ENCODE data around the gene PCNX3. TPM values are rescaled to one million over a fixed set of nuclear protein-coding genes. Genes with fewer than 3 reads are reported as not detected.
"Not testable (repeated sequence)": the region's sequence is repeated elsewhere in the genome, so short reads cannot be mapped to it uniquely, and the experiment has no call there.

PCNX3 gene
- total and polyA plus RNA-seq, 7 donors, result 6.5 to 15.5 (median 9.8) TPM

- peaks cover 6 to 55% of the 10 kb centered on the region in 2 donors for H3K36me3 ChIP-seq (ENCODE audit: insufficient read depth in 1 of 2, low read depth in 1 of 2)
- peaks cover 8% of the 10 kb centered on the region for H3K4me1 ChIP-seq
- DNase-seq (peak; percentile 73 to 87), ATAC-seq (peak; percentile 76 to 88 (median 86))
- no peaks in the 10 kb centered on the region for H3K9me3 ChIP-seq
- H3K4me3 ChIP-seq, result peak within 1 kb of the TSS; percentile 78
- 3 to 6% (median 3%) methylated on average over 34 to 46 of the region's 46 CpGs for WGBS, 3 donors
- H3K27ac ChIP-seq, result peak within 1 kb of the TSS; percentile 75
- no peaks in the 10 kb centered on the region for H3K27me3 ChIP-seq (ENCODE audit: insufficient read depth in 3 of 3, low read length in 2 of 3)
- peak; percentile 45 for TF ChIP-seq CTCF (IDR thresholded peaks at IDR 0.05)
- intact Hi-C loops (cut with DNase I), result no loop called here
Measured at GRCh38 chr11:65637794-65638419, 22.3 kb downstream of the PCNX3 start, which contains the start of gene SIPA1. Gene SIPA1, plus strand, starts transcription at chr11:65638101. Its CDS starts 2,821 bp downstream, at chr11:65640922.

- H3K4me3 ChIP-seq, result peak overlapping the region; percentile 78
Measured at GRCh38 chr11:65639228-65639597, 23.6 kb downstream of the PCNX3 start.

GRCh38 chr11:65639623-65640482 lies 24.3 kb downstream of the PCNX3 start:
- H3K4me1 ChIP-seq, result peaks cover 8% of the 10 kb centered on the region
- peak overlapping the region; percentile 78 for H3K4me3 ChIP-seq
- H3K36me3 ChIP-seq (ENCODE audit: insufficient read depth in 1 of 2, low read depth in 1 of 2), result peaks cover 6 to 42% of the 10 kb centered on the region in 2 donors
- 59 to 65% (median 65%) methylated on average over 8 of the region's 8 CpGs for WGBS, 3 donors
- no peak for DNase-seq
- TF ChIP-seq CTCF (IDR thresholded peaks at IDR 0.05), result no peak
- no peak for ATAC-seq
- intact Hi-C loops (cut with DNase I), result no loop called here
- no peaks in the 10 kb centered on the region for H3K9me3 ChIP-seq
- peak overlapping the region; percentile 75 for H3K27ac ChIP-seq
- H3K27me3 ChIP-seq (ENCODE audit: insufficient read depth in 3 of 3, low read length in 2 of 3), result no peaks in the 10 kb centered on the region

More at GRCh38 chr11:65639228-65639597, 23.6 kb downstream of the PCNX3 start:
- ATAC-seq; DNase-seq; H3K9me3 ChIP-seq; H3K4me1 ChIP-seq; intact Hi-C loops (cut with DNase I); H3K27me3 ChIP-seq (ENCODE audit: insufficient read depth in 3 of 3, low read length in 2 of 3): not testable (repeated sequence)
- WGBS, 3 donors, result 80 to 90% (median 89%) methylated on average over 9 of the region's 9 CpGs
- peak overlapping the region; percentile 75 for H3K27ac ChIP-seq
- H3K36me3 ChIP-seq (ENCODE audit: insufficient read depth in 1 of 2, low read depth in 1 of 2), result peaks cover 6 to 48% of the 10 kb centered on the region in 2 donors

GRCh38 chr11:65640483-65641296 lies 25.1 kb downstream of the PCNX3 start:
- ATAC-seq (no peak), DNase-seq (peak in 1 of 2 donors; percentile 59)
- WGBS, 3 donors, result 75 to 80% (median 78%) methylated on average over 26 to 35 of the region's 35 CpGs

More at GRCh38 chr11:65640483-65641296, 25.1 kb downstream of the PCNX3 start:
- TF ChIP-seq CTCF (IDR thresholded peaks at IDR 0.05), result no peak
- peak overlapping the region; percentile 78 for H3K4me3 ChIP-seq
- intact Hi-C loops (cut with DNase I), result no loop called here
- H3K9me3 ChIP-seq, result no peaks in the 10 kb centered on the region
- H3K27me3 ChIP-seq (ENCODE audit: insufficient read depth in 3 of 3, low read length in 2 of 3), result no peaks in the 10 kb centered on the region
- H3K27ac ChIP-seq, result peak overlapping the region; percentile 65
- H3K4me1 ChIP-seq, result peaks cover 8% of the 10 kb centered on the region
- H3K36me3 ChIP-seq (ENCODE audit: insufficient read depth in 1 of 2, low read depth in 1 of 2), result peaks cover 0 to 34% of the 10 kb centered on the region in 2 donors

Measured in psoas muscle (tissue), 8 donors.